ENCODE measurements around the gene INTS13.
"Not testable (repeated sequence)": the region's sequence is repeated elsewhere in the genome, so short reads cannot be mapped to it uniquely, and the experiment has no call there.

The INTS13 gene

DNA sequence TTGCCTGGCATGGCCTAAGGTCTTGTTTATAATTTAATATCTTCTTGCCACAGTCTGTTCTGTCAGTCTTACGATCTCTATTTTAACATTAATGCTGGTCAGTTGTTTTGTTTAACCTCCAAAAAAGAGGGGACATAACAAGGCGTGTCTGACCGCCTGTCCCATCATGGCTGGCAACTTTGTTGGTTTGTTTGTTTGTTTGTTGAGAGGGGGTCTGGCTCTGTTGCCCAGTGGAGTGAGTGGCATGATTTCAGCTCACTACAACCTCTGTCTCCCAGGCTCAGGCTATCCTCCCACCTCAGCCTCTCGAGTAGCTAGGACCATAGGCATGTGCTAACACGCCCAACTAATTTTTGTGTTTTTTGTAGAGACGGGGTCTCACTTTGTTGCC is 68.7 kb downstream of the INTS13 start:
- DNase-seq, result no peak

DNA sequence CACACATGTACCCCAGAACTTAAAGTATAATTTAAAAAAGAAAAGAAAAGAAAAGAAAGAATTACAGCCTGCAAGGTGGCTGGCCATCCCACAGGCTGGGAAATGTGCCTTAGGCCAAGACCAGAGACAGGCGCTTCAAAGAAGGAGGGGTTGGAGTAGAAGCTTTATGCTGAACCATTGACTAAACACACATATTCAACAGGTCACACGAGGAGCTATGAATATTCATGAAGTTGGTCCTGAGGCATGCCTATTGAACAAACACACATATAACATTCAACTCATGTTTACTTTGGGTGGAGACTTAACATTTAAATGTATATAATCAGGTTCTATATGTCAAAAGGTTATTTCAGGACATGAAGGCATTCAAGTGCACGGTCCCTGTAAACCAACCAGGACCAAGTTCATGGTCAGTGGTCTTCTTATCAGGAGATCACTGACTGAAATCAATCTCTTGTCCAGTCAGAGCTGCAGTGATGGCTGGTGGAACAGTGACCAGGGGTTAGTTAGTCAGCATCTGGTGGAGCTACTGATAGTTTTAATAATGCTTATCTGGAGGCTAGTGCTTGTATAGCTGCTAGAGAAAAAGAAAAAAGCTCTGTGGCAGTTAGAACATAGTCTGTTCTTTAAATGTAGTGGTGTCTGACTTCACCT is 69.2 kb downstream of the INTS13 start:
- no peak for DNase-seq

DNA sequence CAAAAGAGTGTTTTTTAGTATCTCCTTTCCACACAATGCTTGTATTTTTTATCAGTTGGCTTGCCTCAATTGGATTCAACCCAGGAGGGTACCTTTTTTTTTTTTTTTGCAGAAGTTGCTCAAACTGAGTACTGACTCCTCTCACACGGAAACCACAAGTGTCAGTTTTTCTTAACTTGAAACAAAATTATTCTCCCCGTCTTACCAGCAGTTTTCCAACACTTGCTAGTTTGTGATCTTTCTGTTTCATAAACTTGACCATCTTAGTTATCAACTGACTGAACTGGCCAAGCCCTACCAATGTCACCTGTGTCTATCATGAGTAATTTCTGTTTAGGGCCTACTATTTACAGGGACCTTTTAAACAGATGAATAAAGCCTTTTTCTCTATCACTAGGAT is 70.7 kb downstream of the INTS13 start:
- no peak for DNase-seq

DNA sequence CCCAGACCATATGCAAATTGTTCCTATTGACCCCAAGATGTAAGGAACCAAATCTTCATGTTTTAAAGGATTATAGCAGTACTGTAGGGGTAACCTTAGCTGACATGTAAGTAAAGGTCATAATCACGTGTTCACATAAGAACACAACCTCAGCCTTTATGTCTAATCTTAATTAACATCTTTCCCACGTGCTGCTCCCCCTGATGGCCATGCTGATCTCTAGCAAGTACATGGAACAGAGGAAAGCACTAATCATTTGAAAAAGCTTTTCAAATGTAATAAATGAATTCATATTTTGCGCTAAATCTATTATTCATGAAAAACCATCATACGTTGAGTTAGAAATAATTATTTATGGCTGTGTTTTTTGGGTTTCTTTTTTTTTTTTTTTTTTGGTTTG is 74.3 kb downstream of the INTS13 start:
- no peak for DNase-seq

DNA sequence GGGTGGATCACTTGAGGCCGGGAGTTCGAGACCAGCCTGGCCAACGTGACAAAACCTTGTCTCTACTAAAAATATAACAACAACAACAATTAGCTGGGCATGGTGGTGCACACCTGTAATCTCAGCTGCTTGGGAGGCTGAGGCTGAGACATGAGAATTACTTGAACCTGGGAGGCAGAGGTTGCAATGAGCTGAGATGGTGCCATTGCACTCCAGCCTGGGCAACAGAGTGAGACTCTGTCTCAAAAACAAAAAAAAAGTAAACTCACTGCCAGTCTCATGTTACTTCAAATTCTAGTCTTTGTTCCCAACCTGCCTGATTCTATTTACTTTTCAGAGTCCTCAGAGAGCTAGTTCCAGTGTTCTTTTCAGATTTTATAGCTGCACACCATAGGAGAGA is 75.0 kb downstream of the INTS13 start:
- DNase-seq, result not testable (repeated sequence)

DNA sequence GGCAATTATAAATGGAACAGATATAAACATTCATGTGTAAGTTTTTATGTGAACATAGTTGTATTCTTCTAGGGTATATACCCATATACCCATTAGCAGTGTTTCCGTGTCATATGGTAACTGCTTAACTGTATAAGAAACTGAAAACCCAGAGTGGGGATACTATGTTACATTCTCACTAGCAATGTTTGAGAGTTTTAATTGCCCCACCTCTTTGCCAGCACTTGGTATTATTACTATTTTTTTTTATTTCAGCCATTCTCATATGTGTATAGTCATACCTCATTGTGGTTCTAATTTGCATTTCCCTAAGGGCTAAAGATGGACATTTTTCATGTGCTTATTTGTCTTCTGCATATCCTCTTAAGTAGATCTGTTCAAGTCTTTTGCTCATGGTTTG is 76.1 kb downstream of the INTS13 start:
- DNase-seq, result no peak

DNA sequence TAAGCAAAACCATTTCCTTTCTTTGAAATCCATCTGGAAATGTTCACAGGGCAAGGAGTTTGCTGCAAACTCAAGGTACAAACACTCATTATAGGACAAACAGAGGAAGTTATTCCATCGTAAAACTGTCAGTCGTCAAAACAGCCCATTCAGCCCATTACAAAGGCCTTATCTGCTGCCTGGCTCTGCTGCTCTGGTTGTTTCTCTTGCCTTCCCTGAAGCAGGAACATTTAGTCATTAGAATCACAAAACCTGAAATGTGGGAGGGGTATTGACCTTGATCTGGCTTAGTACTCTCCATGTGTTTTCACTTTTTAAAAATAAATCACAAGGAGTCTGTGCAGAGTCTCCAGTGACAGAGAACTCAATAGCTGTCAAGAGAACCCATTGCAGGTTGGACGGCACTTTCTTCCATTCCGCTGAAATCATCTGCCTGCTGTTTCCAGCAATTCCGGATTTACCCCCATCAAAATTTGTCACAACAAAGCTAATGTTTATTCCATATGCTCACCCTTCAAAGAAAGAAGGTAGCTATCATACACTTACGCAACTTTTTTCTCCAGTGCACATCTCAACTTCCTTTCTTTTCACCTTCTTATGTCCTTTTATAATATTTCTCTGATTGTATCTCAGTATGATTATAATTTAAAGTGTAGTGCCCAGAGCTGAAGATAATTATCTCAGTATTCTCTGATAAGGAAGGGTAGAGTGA is 80.2 kb downstream of the INTS13 start:
- no peak for DNase-seq

DNA sequence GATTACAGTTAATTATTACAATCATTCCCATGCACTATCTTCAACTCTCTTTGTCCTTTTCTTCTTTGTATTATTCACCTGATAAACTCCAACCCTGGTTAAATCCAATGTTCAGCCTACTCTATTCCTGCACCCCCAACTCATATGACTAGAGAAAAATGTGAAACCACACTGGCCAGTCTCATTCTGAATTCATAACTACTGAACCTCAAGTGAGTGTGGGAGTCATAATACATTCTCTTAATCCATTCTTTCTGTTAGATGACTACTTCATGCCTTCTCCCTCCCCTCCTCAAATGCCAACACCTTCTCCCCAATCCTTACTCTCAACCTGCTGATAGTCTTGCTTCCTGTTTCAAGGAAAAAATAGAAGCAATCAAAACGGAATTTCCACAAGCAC is 82.4 kb downstream of the INTS13 start:
- DNase-seq, result no peak
